Activated T-cell treated with anti-CD3 and anti-CD28 coated beads, Interleukin-2, amount 50 U/mL, for 24 hours (primary cell): ENCODE results near the gene SHD.
A peak's percentile ranks its signal among the peaks of the same experiment; 100 is the strongest.
"Not testable (repeated sequence)": the region's sequence is repeated elsewhere in the genome, so short reads cannot be mapped to it uniquely, and the experiment has no call there.

Experiments used
- DNase-seq: peaks from one replicate; pipeline ENCODE4 v3.0.0-alpha.2; 2020
- H3K27ac Mint-ChIP-seq: 2 replicates; pipeline ENCODE4 v1.8.0; 2020; ENCODE audit warnings: mild to moderate bottlenecking, mixed read lengths
- H3K27me3 Mint-ChIP-seq: 2 replicates; pipeline ENCODE4 v1.8.0; 2020; ENCODE audit warnings: mixed read lengths
- H3K36me3 Mint-ChIP-seq: 2 replicates; pipeline ENCODE4 v1.8.0; 2020; ENCODE audit warnings: low read depth, mixed read lengths
- H3K4me1 Mint-ChIP-seq: 2 replicates; pipeline ENCODE4 v1.8.0; 2020; ENCODE audit warnings: low read depth, mixed read lengths
- H3K4me3 Mint-ChIP-seq: 2 replicates; pipeline ENCODE4 v1.8.0; 2020; ENCODE audit warnings: mild to moderate bottlenecking, moderate library complexity, mixed read lengths
- H3K9me3 Mint-ChIP-seq: 2 replicates; pipeline ENCODE4 v1.8.0; 2020; ENCODE audit warnings: mixed read lengths

SHD gene, protein sequence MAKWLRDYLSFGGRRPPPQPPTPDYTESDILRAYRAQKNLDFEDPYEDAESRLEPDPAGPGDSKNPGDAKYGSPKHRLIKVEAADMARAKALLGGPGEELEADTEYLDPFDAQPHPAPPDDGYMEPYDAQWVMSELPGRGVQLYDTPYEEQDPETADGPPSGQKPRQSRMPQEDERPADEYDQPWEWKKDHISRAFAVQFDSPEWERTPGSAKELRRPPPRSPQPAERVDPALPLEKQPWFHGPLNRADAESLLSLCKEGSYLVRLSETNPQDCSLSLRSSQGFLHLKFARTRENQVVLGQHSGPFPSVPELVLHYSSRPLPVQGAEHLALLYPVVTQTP

DNA sequence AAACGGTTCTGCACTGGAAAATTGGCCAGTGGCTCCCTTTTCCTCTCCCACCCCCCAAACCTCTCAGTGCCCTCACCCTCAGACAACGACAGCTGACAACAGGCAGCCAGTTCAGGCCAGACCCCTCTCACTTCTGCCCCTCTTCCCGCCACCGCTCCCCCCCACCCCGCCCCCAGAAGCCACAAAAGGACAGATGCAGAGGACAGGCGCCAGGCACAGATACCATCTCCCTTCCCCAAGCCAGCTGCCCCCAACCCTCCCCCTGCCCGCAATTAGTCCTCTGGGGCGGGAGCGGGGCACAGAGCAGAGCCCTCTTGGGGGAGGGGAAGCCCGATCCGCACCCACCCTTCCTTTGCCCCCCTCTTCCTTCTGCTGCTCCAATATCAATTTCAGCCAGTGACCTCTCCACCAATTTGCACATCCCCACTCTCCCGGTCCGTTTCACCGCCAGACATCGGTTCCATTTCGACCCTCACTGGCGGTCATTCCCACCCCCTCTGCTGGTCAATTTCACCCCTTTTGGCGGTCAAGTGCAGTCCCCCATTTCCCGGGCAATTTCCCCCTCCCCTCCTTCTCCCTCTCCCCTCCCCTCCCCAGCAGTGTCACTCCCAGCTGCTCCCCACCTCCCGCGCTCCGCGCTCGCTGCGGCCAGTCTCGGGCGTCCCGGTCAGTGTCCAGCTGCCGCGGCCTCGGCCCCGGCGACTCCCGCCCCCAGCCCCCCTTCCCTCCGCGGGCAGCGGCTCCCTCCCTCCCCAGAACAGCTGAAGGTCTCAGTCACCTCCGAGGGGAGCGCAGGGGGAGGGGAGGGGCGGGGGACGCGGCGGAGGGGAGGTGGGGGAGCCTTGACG, at the start of gene SHD:
SHD (plus strand) TSS at position 848 of the 848 bp plus-strand sequence. CDS start 798 bp downstream, outside the sequence.
- Mint-ChIP-seq H3K27ac (no peak within 1 kb of the TSS), H3K36me3 (no peaks in the 10 kb centered on the region), H3K4me3 (peak within 1 kb of the TSS; percentile 41), H3K27me3 (peaks cover 37% of the 10 kb centered on the region), H3K9me3 (no peaks in the 10 kb centered on the region), H3K4me1 (peaks cover 5% of the 10 kb centered on the region)
- no peak for DNase-seq

DNA sequence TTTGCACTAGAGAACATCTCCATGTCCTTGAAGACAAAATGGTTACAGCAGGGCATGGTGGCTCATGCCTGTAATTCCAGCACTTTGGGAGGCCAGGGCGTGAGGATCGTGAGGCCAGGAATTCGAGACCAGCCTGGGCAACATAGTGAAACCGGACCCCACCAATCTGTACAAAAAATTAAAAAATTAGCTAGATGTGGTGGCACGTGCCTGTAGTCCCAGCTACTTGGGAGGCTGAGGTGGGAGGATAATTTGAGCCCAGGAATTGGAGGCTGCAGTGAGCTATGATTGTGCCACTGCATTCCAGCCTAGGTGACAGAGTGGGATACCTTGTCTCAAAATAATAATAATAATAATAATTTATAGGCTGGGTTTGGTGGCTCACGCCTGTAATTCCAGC, 48.8 kb upstream of the SHD start:
- not testable (repeated sequence) for H3K4me1 Mint-ChIP-seq, DNase-seq, H3K27ac Mint-ChIP-seq, H3K4me3 Mint-ChIP-seq, H3K9me3 Mint-ChIP-seq, H3K36me3 Mint-ChIP-seq
- H3K27me3 Mint-ChIP-seq, result peaks cover 23% of the 10 kb centered on the region

DNA sequence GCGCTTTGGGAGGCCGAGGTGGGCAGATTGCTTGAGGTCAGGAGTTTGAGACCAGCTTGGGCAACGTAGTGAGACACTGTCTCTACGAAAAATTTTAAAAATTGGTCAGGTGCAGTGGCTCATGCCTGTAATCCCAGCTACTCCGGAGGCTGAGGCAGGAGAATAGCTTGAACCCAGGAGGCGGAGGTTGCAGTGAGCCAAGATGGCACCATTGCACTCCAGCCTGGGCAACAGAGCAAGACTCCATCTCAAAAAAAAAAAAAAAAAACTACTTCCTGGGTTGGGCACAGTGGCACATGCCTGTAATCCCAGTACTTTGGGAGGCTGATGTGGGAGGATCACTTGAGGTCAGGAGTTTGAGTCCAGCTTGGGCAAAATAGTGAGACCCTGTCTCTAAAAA, 47.5 kb upstream of the SHD start:
- H3K36me3 Mint-ChIP-seq, H3K4me1 Mint-ChIP-seq, H3K4me3 Mint-ChIP-seq, H3K9me3 Mint-ChIP-seq, H3K27ac Mint-ChIP-seq, DNase-seq: not testable (repeated sequence)
- peaks cover 23% of the 10 kb centered on the region for H3K27me3 Mint-ChIP-seq

DNA sequence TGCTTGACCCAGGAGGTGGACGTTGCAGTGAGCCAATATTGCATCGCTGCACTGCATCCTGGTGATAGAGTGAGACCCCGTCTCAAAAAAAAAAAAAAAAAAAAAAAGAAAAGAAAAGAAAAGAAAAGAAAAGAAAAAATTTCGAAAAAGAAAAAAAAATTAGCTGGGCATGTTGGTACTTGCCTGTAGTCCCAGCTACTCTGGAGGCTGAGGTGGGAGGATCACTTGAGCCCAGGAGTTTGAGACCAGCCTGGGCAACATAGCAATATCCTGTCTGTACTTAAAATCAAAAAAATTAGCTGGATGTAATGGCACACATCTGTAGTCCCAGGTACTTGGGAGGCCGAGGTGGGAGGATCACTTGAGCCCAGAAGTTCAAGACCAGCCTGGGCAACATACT, 46.9 kb upstream of the SHD start:
- H3K36me3 Mint-ChIP-seq, H3K27ac Mint-ChIP-seq, H3K4me1 Mint-ChIP-seq, DNase-seq, H3K4me3 Mint-ChIP-seq, H3K9me3 Mint-ChIP-seq: not testable (repeated sequence)
- H3K27me3 Mint-ChIP-seq, result peaks cover 23% of the 10 kb centered on the region

DNA sequence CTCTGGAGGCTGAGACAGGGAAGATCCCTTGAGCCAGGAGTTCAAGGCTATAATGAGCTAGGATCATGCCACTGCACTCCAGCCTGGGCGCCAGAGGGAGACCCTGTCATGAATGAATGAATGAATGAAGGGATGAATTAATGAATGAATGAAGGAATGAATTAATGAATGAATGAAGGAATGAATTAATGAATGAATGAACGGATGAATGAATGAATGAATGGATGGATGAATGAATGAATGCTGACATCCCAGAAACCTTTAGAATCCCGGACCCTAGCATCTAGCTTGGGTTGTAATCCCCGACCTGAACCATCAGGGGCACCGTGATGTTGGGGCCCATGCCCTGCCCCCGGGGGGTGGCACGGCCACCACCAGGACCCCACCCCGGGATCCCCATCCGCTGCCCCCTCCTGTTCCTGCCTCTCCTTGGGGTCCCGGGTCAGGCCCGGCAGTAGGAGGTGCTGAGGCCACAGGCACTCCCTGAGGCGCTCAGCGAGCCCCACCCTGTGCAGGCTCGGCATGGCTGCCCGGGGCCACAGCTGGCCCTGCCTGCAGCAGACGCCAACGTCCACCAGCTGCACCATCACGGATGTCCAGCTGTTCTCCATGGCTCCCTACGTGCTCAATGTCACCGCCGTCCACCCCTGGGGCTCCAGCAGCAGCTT, 46.3 kb upstream of the SHD start:
- peaks cover 23% of the 10 kb centered on the region for H3K27me3 Mint-ChIP-seq
- DNase-seq, result no peak
- no peak overlapping the region for H3K27ac Mint-ChIP-seq
- H3K4me3 Mint-ChIP-seq, result no peak overlapping the region
- no peaks in the 10 kb centered on the region for H3K4me1 Mint-ChIP-seq
- no peaks in the 10 kb centered on the region for H3K9me3 Mint-ChIP-seq
- H3K36me3 Mint-ChIP-seq, result no peaks in the 10 kb centered on the region

DNA sequence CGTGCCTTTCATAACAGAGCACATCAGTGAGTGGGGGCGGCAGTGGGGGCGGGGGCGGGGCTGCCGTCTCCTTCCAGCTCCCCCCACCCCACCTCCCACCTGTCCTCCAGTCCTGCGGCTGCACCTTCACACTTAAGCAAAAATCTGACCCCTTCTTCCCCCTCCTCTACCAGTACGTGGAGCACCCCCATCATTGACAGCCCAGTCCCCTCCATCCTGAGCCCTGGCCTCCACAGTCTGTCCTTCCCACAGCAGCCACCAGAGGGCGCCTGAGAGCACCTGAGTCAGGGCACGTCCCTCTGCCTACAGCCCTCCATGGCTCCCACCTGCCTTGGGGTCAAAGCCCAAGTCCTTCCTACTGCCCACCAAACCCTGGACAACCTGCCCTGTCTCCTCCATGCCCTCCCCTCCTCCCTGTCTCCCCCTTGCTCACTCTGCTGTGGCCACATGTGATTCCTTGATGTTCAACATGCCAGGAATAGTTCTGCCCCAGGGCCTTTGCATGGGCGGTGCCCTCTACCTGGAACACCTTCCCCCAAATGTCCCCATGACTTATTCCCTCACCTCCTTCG, 45.7 kb upstream of the SHD start:
- H3K27ac Mint-ChIP-seq, result no peak overlapping the region
- no peak overlapping the region for H3K4me3 Mint-ChIP-seq
- H3K27me3 Mint-ChIP-seq, result peaks cover 23% of the 10 kb centered on the region
- H3K4me1 Mint-ChIP-seq, result no peaks in the 10 kb centered on the region
- H3K36me3 Mint-ChIP-seq, result no peaks in the 10 kb centered on the region
- H3K9me3 Mint-ChIP-seq, result no peaks in the 10 kb centered on the region
- peak; percentile 81 for DNase-seq

DNA sequence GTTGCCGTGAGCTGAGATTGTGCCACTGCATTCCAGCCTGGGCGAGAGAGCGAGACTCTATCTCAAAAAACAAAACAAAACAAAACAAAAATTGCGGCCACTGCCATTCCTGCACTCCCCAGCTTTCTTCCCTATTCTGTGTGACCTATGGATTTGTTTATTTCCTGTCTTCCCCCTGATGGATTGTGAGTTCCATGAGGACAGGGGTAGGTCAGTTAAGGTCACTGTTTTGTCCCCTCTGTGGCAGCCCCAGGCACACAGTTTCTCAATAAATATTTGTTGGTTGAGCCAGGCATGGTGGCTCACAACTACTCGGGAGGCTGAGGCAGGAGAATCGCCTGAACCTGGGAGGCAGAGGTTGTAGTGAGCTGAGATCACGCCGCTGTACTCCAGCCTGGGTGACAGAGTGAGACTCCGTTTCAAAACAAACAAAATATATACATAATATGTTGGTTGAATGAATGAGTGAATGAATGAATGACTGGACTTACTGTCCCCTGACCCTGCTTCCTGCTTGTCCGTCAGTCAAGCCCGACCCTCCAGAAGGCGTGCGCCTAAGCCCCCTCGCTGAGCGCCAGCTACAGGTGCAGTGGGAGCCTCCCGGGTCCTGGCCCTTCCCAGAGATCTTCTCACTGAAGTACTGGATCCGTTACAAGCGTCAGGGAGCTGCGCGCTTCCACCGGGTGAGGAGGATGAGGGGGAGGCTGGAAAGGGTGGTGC, 44.8 kb upstream of the SHD start:
- H3K27ac Mint-ChIP-seq, result no peak overlapping the region
- peaks cover 23% of the 10 kb centered on the region for H3K27me3 Mint-ChIP-seq
- H3K4me3 Mint-ChIP-seq, result no peak overlapping the region
- no peaks in the 10 kb centered on the region for H3K4me1 Mint-ChIP-seq
- no peak for DNase-seq
- no peaks in the 10 kb centered on the region for H3K36me3 Mint-ChIP-seq
- no peaks in the 10 kb centered on the region for H3K9me3 Mint-ChIP-seq

DNA sequence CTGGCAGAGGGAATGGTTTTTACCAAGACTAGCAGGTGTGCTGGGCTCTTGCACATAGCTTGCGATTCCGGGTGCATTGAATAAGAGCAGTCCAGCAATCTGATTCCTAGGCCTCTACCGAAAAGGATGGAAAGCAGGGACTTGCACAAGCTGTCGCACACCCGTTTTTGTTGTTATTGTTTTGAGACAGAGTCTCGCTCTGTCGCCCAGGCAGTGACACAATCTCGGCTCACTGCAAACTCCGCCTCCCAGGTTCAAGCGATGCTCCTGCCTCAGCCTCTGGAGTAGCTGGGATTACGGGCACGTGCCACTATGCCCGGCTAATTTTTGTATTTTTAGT, 44.2 kb upstream of the SHD start:
- Mint-ChIP-seq H3K4me1 (no peaks in the 10 kb centered on the region), H3K27me3 (peaks cover 18% of the 10 kb centered on the region), H3K27ac (no peak overlapping the region), H3K9me3 (no peaks in the 10 kb centered on the region), H3K36me3 (no peaks in the 10 kb centered on the region), H3K4me3 (no peak overlapping the region)
- no peak for DNase-seq

DNA sequence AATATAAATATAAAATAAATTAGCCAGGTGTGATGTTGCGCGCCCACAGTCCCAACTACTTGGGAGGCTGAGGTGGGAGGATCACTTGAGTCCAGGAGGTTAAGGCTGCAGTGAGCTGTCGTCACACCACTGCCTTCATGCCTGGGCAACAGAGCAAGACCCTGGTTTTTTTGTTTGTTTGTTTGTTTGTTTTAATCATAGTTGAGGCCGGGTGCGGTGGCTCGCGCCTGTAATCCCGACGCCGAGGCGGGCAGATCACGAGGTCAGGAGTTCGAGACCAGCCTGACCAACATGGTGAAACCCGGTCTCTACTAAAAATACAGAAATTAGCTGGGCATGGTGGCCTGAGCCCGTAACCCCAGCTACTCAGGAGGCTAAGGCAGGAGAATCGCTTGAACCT, 41.6 kb upstream of the SHD start:
- H3K27ac Mint-ChIP-seq, DNase-seq, H3K4me1 Mint-ChIP-seq, H3K4me3 Mint-ChIP-seq, H3K9me3 Mint-ChIP-seq, H3K27me3 Mint-ChIP-seq, H3K36me3 Mint-ChIP-seq: not testable (repeated sequence)

DNA sequence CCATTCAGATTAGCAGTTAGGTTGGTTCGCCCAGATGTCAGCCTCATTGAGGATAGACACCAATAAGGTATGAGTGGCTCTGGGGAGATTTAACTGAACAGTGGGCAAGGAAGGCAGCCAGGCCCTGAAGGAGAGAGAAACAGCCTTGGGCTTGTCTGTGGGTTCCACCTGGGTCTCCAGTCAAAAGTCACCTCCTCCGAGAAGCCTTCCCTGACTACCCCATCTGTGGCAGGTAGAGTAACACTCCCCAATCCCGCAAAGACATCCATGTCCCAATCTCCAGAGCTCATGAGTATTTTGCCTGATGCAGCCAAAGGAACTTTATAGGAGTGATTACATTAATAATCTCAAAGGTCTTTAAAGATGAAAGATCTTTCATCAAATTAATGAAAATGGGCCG, 40.2 kb upstream of the SHD start:
- H3K27me3 Mint-ChIP-seq, result peaks cover 2% of the 10 kb centered on the region
- H3K36me3 Mint-ChIP-seq, result no peaks in the 10 kb centered on the region
- H3K9me3 Mint-ChIP-seq, result peaks cover 5% of the 10 kb centered on the region
- DNase-seq, result no peak
- no peaks in the 10 kb centered on the region for H3K4me1 Mint-ChIP-seq
- H3K4me3 Mint-ChIP-seq, result no peak overlapping the region
- no peak overlapping the region for H3K27ac Mint-ChIP-seq

DNA sequence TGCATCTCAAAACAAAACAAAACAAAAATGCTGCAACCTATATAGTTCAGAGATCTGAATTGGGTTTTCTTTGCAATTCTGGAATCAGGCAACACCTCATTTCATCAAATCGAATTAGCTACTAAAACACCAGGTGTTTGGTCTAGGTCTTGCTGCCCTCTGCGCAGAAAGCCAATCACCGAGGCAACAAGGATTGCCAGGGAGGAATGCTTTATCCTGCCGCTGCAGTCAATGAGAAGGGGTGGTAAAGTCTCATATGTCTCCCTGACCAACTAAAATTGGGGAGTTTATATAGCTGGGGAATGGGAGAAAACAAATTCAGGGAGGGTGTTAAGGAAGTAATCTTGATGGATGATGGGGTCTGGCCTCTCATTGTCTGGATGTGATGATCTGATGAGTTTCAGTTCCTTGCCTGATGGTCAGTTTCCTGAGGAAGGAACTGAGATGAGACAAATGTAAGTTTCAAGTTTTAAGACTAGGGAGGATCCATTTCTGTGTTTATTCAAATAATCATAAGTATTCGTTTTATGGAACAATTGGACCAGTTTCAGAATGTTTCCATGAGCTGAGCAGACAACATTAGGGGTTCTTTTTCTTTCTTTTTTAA, 37.1 kb upstream of the SHD start:
- H3K27ac Mint-ChIP-seq, result no peak overlapping the region
- peaks cover 5% of the 10 kb centered on the region for H3K9me3 Mint-ChIP-seq
- H3K4me1 Mint-ChIP-seq, result peaks cover 6% of the 10 kb centered on the region
- no peaks in the 10 kb centered on the region for H3K27me3 Mint-ChIP-seq
- H3K4me3 Mint-ChIP-seq, result no peak overlapping the region
- peaks cover under 1% of the 10 kb centered on the region for H3K36me3 Mint-ChIP-seq
- DNase-seq, result no peak

DNA sequence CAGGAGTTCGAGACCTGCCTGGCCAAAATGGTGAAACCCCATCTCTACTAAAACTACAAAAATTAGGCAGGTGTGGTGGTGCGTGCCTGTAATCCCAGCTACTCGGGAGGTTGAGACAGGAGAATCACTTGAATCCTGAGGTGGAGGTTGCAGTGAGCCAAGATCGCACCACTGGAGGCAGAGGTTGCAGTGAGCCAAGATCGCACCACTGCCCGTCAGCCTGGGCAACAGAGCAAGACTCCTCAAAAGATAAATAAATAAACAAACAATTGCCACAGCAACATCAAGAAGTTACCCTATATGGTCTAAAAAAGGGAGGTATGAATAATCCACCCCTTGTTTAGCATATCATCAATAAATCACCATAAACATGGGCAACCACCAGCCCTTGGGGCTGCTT, 33.1 kb upstream of the SHD start:
- H3K9me3 Mint-ChIP-seq, DNase-seq, H3K27me3 Mint-ChIP-seq: not testable (repeated sequence)
- peaks cover 21% of the 10 kb centered on the region for H3K4me1 Mint-ChIP-seq
- H3K4me3 Mint-ChIP-seq, result peak overlapping the region; percentile 86
- H3K27ac Mint-ChIP-seq, result peak overlapping the region; percentile 98
- peaks cover 34% of the 10 kb centered on the region for H3K36me3 Mint-ChIP-seq

DNA sequence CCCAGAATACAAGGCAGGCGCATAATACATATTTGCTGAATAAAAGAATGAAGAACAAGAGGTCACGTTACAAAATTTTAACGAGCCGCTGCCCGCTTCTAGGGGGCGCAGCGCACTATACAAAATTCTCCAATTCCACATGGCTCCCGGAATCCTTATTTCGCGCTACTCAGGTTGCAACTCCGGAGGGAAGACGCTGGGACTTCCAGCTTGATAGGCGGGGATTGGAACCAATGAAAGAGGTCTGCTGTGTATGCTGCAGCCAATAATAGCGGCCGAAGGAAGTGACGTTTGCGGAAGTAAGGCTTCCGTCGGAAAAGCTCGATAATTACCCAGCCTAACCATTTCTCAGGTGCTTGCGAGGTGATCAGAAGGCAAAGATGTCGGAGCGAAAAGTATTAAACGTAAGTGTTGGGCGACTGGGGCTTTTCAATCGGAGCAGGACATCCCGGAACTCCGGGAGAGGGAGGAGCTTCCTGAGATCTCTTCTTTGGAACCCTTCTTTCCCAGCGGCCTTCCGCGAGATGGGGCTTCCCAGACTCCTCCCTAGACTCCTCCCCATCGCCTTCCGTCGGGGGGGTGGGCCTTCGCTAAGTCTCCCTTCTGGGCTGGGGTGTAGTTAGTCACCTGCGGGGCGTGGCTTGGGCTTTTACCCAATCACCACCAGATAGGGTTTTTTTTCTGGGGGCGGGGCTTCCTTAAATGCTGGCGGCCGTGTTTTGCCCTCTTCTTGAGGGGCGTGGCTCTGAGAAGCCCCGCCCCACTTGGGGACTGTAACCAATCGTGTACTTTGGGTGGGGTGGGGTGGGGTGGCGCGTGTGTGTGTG, 32.1 kb upstream of the SHD start, which contains the start of gene YJU2:
YJU2 (plus strand) TSS at position 314 of the 827 bp plus-strand sequence; CDS start at position 381, 67 bp downstream.
- DNase-seq, result peak; percentile 96
- peak within 1 kb of the TSS; percentile 86 for H3K4me3 Mint-ChIP-seq
- H3K27me3 Mint-ChIP-seq, result no peaks in the 10 kb centered on the region
- H3K4me1 Mint-ChIP-seq, result peaks cover 21% of the 10 kb centered on the region
- peaks cover 44% of the 10 kb centered on the region for H3K36me3 Mint-ChIP-seq
- peaks cover 2% of the 10 kb centered on the region for H3K9me3 Mint-ChIP-seq
- peak within 1 kb of the TSS; percentile 98 for H3K27ac Mint-ChIP-seq
